Activated CD4-positive, alpha-beta T cell treated with anti-CD3 and anti-CD28 coated beads, Interleukin-2, amount 50 U/mL, for 48 hours (primary cell): ENCODE results near the gene ATP11A.
"Not testable (repeated sequence)": the region's sequence is repeated elsewhere in the genome, so short reads cannot be mapped to it uniquely, and the experiment has no call there.

Experiments
- DNase-seq, 2 experiments: peaks; one replicate each; pipeline ENCODE4 v3.0.0-alpha.2; 2020

Gene ATP11A

DNA sequence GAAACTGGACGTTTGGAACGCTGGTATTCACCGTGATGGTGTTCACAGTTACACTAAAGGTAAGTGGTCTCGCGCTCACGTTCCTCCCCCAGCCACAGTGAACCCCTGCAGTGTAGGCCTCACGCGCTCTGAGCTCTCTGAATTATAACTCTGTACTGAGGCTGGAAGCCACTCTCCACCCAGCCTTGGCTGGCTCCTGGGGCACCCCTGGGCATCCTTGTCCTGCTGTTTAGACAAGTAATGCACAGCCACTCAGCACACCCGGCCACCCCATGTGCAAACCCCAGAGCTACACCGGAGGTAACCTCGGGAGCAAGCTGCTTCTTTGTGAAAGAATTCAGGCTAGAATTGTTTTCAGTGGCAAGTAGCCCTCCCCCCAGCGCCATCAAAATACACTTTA lies 181.9 kb downstream of the ATP11A start:
- DNase-seq = no peak

DNA sequence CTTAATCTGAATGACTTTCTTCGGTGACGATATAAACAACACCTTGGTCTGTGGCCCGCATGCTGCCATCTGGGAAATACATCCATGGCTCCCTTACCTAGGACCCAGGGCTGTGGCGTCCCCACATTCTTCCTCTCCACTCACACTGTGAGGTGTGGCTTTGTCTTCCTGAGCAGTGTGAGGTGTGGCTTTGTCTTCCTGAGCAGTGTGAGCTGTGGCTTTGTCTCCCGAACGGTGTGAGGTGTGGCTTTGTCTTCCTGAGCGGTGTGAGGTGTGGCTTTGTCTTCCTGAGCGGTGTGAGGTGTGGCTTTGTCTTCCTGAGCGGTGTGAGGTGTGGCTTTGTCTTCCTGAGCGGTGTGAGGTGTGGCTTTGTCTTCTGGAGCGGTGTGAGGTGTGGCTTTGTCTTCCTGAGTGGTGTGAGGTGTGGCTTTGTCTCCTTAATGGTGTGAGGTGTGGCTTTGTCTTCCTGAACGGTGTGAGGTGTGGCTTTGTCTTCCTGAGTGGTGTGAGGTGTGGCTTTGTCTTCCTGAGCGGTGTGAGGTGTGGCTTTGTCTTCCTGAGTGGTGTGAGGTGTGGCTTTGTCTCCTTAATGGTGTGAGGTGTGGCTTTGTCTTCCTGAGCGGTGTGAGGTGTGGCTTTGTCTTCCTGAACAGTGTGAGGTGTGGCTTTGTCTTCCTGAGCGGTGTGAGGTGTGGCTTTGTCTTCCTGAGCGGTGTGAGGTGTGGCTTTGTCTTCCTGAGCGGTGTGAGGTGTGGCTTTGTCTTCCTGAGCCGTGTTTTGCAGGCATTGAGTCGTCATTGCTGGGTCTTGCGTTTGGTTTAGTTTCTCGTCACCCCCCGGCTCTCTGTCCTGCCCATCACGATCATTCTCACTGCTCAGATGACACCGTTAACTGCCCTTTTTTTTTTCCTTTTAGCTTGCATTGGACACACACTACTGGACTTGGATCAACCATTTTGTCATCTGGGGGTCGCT lies 183.1 kb downstream of the ATP11A start:
- DNase-seq = peak in 1 of 2 experiments; percentile 15

DNA sequence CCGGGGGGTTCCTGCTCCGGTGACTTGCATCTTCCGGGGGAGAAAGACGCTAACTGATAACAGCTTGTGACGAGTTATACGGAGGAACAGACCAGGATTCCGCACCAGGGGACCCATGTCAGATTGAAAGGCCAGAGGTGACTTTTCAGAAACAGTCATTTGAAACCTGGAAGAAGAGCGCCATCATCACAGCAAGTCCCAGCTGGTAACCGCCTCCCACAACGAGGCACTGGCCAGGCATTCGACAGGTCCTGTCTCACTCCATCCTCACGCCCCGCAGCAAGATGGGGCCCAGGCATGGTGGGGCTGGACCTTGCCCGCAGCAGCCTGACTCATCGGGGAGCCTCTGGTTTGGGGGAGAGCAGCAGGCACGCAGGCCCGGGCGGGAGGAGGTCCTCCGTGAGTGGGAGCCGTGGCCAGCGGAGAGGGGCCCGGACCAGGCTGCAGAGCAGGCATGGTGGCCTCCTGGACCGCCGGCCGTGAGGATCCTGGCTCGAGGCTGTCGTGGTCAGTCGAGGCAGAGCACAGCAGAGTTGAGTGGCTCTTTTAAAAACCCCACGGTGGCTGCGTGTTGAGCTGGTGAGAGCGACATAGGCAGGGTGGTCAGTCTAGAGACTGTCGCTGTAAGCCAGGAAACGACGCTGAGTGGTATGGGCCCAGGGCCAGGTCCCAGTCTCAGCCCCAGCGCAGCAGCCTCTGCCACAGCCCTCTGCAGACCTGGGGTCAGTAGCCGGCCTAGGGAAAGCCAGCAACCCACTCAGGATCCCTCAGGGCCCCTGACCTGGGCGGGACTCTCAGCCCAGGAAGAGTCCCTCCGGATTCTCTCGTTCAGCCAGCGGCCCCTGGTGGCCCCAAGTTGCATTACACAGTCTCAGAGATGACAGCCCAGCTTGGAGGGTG lies 184.3 kb downstream of the ATP11A start:
- peak; percentile 77 to 81 for DNase-seq

DNA sequence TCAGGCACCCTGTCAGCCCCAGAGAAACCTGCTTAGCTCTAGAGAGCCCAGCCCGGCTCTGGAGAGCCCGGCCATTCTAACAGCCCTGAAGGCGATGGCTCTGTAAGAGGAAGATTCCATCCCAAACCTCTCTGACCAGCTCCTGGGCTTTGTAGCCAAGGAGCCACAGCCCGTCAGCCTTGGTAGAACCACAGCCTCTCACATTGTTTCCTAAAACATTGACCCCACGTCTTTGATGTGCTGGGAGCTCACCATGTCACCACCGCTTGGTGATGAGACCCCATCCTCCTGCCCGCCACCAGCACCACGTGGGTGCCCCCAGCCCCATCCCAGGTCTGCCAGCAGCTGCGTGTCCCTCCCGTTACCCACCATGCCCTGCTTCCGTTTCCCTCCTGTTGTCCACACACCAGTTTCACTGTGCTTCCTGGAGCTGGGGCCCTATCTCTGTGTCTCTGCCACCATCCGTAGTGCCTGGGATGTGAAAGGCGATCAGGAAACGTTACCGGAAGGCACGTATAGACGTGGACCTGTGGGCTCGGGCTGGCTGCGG lies 185.0 kb downstream of the ATP11A start:
- no peak for DNase-seq

DNA sequence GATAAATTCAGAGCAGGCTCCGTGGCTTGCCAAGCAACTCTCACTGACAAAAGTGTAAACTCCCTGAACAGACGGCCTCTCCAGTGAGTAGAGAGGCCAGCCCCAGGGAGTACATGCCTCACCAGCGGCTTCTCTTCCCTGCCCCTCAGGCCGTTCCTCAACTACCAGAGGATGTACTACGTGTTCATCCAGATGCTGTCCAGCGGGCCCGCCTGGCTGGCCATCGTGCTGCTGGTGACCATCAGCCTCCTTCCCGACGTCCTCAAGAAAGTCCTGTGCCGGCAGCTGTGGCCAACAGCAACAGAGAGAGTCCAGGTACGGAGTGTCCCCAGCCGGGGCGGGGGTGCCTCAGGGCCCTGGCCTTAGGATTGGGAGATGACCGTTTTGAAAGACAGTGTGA lies 185.8 kb downstream of the ATP11A start:
- no peak for DNase-seq

DNA sequence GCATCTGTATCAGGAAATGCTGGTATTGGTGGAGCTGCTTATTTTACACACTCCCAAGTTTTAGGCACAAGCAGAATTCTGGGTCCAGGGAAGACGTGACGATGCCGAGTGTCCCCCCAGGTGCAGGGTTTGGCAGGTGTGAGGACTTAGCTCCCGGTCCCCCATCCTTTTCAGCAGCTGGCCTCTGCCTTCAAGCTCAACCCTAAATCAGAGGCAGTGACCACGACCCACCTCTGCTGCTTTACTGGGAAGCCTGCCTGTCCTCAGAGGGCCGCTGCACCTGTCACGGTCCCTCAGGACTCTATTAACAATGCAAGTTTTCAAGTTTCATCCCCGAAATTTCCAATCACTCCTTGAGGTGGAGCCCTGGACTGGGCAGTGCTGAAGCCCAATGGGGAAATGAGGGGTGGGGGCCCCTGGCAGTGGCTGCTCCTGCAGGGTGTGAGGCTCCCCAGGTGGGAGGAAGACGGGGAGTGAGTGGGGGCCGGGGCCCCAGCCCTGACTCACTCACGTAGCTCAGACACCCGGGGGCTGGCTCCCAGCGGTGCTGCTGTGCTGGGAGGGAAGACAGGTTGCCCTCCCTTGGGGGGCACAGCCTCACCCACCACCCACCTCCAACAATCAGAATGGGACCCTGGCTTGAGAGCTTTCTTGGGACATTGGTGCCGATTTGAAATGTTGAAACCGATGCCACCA lies 186.6 kb downstream of the ATP11A start:
- DNase-seq = no peak

DNA sequence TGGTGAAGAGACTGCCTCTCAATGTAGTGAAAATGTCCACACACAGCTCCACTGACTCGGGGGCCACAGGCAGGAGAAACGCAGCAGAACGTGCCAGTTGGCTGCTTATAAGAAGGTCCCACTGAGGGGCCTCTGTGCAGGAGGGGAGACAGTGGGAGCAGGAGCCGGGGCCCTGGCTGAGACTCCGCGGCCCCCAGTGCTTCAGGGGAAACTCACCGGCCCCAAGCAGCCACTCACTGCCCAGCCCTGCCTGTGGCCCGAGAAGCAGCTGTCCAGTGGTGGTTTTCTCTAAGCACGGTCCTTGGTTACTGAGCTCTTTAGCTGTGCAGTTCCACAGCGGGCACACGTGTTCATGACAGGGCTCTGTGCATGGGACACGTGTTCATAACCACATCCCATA lies 187.2 kb downstream of the ATP11A start:
- DNase-seq = no peak

DNA sequence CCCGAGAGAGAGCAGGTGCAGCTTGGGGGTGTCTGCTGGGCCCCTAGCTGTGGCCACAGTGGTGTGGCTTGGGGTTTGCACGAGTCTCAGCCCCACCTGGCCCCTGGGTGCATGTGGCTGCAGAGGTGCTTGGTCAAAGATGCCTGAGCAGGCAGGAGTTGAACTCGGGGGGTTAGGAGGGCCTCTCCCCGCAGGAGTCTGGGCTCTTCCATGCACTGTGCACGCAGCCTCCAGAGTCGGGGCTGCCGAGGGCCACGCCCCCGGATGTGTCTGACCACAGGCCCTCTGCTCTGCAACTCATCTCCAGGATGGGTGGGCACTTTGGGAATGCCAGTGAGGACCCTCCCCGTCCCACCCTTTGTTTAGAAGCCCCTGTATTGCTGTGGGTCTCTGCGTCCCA lies 187.7 kb downstream of the ATP11A start:
- DNase-seq = no peak

DNA sequence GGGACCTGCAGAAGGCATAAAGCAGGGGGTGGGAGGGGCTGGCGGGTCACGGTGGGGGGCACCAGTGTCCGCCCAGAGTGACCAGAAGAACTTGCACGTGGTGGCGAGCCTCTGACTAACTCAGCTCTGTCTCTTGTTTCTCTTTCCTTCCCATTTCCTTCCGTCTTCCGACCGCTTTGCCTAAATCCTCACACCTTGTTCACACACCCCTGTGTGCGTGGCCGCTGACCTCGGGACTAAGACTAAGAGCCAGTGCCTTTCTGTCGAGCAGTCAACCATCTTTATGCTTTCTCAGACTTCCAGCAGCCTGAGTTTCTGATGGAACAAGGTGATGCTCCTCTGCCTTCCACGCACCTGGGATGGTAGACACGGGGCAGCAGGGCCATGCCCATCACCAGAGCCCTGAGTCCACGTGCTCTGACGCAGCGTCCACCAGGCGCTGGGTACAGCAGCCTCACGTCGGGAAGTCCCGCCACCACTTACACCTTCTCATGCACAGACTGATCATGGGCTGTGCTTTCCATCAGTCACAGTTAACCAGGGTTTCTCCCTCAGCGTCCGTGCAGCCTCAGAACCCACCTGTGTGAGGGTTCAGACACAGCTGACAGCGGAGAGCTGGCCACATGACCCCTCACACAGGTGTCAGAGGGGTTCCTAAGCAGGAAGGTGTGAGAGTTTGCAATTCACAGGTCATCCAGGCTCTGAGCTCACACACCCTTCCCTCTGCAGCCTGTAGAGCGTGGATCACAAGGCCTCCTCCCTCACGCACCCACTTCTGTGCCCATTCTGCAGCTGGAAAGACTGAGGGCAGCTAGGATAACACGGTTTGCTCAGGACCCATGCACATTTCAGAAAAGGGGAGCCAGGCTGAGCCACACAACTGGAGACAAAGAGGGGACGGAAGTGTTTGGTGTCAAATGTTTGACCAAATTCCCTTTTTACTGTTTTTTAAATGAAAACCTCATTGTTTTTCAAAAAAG lies 188.4 kb downstream of the ATP11A start:
- no peak for DNase-seq

DNA sequence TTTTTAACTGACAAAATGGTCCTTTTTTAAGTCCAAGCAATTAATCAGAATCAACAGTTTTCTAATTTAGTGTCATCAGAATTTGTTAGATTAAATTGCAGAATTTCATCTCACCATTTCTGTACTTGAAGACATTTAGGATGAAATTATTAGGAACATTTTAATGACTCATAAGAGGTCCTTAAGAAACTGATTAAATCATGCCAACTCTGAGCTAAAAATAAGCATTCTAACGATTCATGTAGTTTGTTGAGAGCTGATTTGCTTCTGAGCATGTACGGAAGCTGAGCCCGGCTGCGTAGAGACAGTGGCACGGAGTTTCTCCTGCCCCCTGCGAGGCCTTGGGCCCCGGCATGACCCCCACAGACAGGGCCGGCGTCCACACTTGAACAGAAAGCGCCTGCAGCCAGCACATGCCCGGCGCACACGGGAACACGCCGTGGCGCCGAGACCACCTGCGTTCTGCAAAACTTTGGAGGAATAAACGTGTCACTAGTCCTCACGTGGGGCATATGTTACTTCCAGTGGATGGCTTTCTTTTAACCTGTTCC lies 189.5 kb downstream of the ATP11A start:
- DNase-seq = no peak

DNA sequence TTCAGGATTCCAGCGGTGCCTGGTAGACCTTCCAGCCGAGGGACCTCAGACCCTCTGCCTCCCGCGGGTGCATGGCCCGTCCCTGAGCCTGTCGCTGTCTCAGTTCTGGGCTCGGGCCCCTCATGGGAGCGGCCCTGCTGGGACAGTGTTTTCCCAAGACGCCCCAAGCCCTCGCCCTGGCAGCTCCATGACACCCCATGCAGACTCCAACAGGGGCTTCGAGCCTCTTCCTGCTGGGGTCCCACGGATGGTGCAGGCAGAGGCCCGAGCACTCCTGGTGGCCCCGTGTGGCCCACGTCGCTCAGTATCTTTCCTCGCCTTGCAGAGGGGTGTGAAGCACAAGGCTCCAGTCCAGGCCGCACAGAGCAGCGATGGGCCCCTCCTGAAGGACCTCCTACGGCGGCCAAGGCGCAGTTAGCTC lies 190.4 kb downstream of the ATP11A start:
- DNase-seq = no peak

DNA sequence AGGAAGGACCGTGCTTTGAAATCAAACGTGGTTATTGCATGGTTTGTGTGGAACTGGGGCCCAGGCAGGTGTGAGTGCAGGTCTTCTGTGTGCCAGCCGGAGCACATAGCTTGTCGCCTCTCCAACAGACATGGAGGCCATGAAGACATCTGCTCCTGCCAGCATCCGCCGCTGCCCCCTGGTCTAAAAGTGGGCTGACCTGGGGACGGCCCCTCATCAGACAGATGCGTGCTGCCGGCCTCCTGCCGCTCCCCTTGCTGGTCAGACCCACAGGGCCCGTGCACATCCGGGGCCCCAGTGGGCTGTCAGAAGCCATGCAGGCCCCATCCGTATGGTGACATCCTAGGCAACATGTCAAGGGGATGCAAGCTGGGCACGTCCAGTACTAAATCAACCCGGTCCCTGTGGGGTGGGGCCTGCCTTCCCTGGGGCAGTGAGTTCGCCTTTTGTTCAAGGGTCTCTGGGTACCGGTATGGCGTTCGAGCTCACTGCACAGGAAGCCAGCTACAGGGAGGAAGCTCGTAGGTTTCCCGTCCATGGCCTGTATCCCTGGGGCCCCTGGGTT lies 191.2 kb downstream of the ATP11A start:
- no peak for DNase-seq

DNA sequence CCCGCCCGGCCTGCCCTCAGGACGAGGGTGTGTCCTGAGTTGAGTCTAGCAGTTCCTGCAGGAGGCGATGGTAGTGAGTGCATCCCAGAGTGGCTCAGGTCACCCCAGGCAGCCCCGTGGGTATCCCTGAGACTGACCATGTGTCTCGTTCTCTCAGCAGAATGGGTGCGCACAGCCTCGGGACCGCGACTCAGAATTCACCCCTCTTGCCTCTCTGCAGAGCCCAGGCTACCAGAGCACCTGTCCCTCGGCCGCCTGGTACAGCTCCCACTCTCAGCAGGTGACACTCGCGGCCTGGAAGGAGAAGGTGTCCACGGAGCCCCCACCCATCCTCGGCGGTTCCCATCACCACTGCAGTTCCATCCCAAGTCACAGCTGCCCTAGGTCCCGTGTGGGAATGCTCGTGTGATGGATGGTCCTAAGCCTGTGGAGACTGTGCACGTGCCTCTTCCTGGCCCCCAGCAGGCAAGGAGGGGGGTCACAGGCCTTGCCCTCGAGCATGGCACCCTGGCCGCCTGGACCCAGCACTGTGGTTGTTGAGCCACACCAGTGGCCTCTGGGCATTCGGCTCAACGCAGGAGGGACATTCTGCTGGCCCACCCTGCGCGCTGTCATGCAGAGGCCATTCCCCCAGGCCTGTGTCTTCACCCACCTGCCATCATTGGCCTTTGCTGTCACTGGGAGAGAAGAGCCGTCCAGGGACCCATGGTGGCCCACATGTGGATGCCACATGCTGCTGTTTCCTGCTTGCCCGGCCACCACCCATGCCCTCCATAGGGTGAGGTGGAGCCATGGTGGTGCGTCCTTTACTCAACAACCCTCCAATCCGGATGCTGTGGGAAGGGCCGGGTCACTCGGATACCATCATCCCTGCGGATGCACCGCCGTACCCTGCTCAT lies 192.1 kb downstream of the ATP11A start:
- no peak for DNase-seq

DNA sequence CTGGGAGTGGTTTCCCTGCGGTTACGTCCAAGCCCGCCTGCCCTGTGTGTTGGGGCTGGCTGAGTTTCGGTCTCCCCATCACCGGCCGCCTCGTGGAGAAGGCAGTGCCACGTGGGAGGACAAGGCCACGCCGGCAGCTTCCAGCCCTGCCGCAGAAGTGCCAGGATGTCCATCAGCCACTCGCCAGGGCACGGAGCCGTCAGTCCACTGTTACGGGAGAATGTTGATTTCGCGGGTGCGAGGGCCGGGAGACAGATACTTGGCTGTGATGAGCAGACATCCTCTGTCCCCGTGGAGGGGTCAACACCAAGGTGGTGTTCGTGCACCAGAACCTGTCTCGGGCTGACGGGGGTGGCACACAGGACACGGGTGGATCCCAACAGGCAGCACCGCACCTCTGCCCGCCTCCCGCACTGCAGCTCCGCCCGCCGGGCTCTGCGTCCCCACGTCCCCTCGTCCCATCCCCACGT lies 192.8 kb downstream of the ATP11A start:
- DNase-seq = no peak

DNA sequence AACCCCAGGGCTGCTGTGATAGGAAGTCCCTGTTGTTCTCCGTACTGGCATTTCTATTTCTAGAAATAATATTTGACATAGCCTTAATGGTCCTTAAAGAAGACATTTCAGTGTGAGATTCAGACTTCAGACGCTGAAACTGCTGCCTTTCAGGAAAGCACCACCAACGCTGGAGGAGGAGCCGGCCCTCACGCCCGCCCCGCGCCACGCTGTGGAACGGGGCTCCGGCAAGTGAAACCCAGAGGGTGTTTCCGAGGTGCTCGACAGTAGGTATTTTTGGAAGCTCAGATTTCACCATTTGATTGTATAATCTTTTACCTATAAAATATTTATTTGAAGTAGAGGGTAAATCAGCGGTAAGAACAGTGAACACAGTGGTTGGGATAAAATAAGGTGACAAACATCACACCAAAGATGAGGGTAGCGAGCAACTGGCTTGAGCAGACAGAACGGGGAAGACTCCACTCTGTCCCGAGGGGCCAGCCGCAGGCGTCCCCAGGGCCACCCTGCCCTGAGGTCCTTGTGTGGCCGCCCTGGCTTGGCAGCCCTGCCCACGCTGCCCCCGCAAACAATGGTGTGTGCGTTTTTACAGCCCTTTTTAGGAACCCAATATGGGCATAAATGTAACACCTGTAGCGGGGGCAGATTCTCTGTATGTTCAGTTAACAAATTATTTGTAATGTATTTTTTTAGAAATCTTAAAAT lies 193.6 kb downstream of the ATP11A start:
- no peak for DNase-seq

DNA sequence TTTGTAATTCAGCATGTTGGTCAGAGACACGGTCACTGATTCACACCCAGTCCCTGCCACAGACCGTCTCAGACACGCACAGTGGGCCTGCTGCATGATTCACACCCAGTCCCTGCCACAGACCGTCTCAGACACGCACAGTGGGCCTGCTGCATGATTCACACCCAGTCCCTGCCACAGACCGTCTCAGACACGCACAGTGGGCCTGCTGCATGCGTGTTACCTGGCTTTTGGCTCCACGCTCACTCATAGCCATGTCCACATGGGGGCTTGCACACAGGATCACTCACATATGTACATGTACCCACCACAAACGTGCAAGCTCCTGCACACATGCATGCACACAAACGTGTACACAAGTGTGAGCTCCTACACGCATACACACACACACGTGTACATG lies 194.9 kb downstream of the ATP11A start:
- not testable (repeated sequence) for DNase-seq

DNA sequence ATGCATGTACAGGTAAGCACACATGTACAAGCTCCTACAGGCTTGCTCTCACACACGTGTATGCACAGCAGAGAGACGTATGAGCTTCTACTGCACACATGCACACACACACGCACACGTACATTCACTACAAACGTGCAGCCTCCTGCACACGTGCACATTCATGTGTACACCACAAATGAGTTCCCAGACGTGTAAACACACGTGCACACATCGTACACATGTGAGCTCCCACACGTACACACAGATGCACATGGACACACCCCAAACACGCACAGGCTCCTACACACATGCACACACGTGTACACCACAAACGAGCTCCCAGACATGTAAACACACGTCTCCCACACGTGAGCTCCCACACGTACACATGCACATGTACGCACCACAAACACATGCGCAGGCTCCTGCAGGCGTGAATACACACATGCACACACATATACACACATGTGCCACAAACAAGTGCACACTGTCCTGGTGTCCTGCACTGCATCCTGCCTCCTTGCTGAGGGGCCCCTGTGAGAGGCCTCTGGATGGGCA lies 195.5 kb downstream of the ATP11A start:
- no peak for DNase-seq

DNA sequence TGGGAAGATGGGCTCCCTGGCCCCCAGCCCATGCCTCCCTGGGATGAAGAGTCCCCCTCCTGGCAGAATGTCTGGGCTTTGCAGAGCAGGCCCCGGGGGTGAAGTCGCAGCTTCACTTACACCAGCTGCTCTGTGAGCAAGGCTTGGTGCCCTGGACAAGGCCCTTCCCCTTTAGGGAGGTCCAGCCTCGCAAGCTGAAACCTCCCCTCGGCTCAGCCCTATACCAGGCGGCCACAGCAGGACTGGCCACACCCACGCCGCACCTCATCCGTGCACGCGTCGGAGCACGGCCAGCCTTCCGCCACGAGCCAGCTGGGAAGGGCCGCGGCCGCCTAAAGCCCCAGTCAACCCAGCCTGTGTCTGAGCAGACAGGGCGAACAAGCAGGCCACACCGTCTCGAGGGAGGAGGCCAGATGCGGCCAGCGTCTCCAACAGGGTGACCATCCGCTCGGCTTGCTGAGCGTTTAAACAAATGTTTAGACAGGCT lies 196.0 kb downstream of the ATP11A start:
- DNase-seq = no peak
